ENCODE data around the gene LIMA1.
"Not testable (repeated sequence)": the region's sequence is repeated elsewhere in the genome, so short reads cannot be mapped to it uniquely, and the experiment has no call there.

LIMA1 gene

GRCh38 chr12:50313256-50313931 lies 30.1 kb upstream of the LIMA1 start:
- no peak overlapping the region for H2BK120ac ChIP-seq (ENCODE audit: insufficient read depth, low read length, poor library complexity)

DNA sequence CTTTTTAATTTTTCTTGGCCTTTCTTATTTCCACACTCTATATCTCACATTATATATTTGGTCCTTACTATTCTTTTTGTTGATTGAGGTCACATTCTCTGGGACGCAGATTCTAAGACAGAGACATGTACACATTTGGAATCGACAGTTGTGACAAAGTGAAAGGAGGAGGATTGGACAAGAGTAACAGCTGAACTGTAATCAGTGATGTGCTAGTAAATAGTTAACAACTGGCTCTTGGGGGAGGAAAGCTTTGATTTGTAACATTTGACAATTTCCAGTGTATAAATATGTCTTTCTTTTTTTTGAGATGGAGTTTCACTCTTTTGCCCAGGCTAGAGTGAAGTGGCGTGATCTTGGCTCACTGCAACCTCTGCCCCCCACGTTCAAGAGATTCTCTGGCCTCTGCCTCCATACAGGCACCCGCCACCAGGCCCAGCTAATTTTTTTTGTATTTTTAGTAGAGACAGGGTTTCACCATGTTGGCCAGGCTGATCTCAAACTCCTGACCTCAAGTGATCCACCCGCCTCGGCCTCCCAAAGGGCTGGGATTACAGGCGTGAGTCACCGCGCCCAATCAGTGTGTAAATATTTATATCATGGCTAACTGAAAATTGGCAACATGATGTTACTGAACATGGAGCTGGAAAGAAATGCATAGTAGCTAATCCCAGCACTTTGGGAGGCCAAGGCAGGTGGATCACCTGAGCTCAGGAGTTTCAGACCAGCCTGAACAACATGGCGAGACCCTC lies 28.7 kb upstream of the LIMA1 start:
- H3K4me1 ChIP-seq (ENCODE audit: control insufficient read depth in 1 of 2, insufficient read depth in 2 of 2, low read length in 2 of 2); H4K12ac ChIP-seq (ENCODE audit: low read depth, low read length); H3K18ac ChIP-seq (ENCODE audit: low read length); H3K9ac ChIP-seq (ENCODE audit: low read length); H3K14ac ChIP-seq (ENCODE audit: low read length); H2BK12ac ChIP-seq (ENCODE audit: low read length); H4K91ac ChIP-seq (ENCODE audit: low read depth, low read length); H4K8ac ChIP-seq (ENCODE audit: low read depth, low read length); H2BK120ac ChIP-seq (ENCODE audit: insufficient read depth, low read length, poor library complexity); H3K79me1 ChIP-seq (ENCODE audit: low read length); H3K4ac ChIP-seq (ENCODE audit: low read depth, low read length); H3K27ac ChIP-seq (ENCODE audit: low read depth, low read length); DNase-seq; H3K4me3 ChIP-seq (ENCODE audit: low read depth, low read length); H3K23ac ChIP-seq (ENCODE audit: low read length); H3K36me3 ChIP-seq (ENCODE audit: control insufficient read depth in 1 of 2, insufficient read depth in 2 of 2, low read length in 2 of 2); H3K4me2 ChIP-seq (ENCODE audit: low read length); H3K27me3 ChIP-seq (ENCODE audit: insufficient read depth, low read length); H2AK5ac ChIP-seq (ENCODE audit: low read length); H3K79me2 ChIP-seq (ENCODE audit: control insufficient read depth, insufficient read depth, low read length, poor library complexity); H2AFZ ChIP-seq (ENCODE audit: insufficient read depth, low read length, poor library complexity); H2BK5ac ChIP-seq (ENCODE audit: low read depth, low read length, poor library complexity); H3K9me3 ChIP-seq (ENCODE audit: insufficient read depth, low read depth, low read length): not testable (repeated sequence)
- no CpG with 5 or more reads among the region's 11 CpGs for WGBS (ENCODE audit: extremely low coverage, insufficient coverage, insufficient read length)

More at GRCh38 chr12:50313256-50313931, 30.1 kb upstream of the LIMA1 start:
- H3K9ac ChIP-seq (ENCODE audit: low read length) = no peak overlapping the region
- no peak overlapping the region for H2AFZ ChIP-seq (ENCODE audit: insufficient read depth, low read length, poor library complexity)
- H3K27me3 ChIP-seq (ENCODE audit: insufficient read depth, low read length) = no peaks in the 10 kb centered on the region
- no peaks in the 10 kb centered on the region for H3K79me1 ChIP-seq (ENCODE audit: low read length)
- H3K4me2 ChIP-seq (ENCODE audit: low read length) = no peak overlapping the region
- H3K14ac ChIP-seq (ENCODE audit: low read length) = peak overlapping the region; percentile 25
- H2BK5ac ChIP-seq (ENCODE audit: low read depth, low read length, poor library complexity) = no peak overlapping the region
- peaks cover 0 to 3% of the 10 kb centered on the region in 2 experiments for H3K4me1 ChIP-seq (ENCODE audit: control insufficient read depth in 1 of 2, insufficient read depth in 2 of 2, low read length in 2 of 2)
- WGBS (ENCODE audit: extremely low coverage, insufficient coverage, insufficient read length) = no CpG with 5 or more reads among the region's 5 CpGs
- H2AK5ac ChIP-seq (ENCODE audit: low read length) = no peak overlapping the region
- DNase-seq = no peak
- peak overlapping the region; percentile 47 for H4K91ac ChIP-seq (ENCODE audit: low read depth, low read length)
- no peak overlapping the region for H4K12ac ChIP-seq (ENCODE audit: low read depth, low read length)
- H3K4me3 ChIP-seq (ENCODE audit: low read depth, low read length) = no peak overlapping the region
- H3K79me2 ChIP-seq (ENCODE audit: control insufficient read depth, insufficient read depth, low read length, poor library complexity) = no peaks in the 10 kb centered on the region
- no peak overlapping the region for H3K18ac ChIP-seq (ENCODE audit: low read length)
- H3K27ac ChIP-seq (ENCODE audit: low read depth, low read length) = no peak overlapping the region
- H3K23ac ChIP-seq (ENCODE audit: low read length) = no peak overlapping the region
- H4K8ac ChIP-seq (ENCODE audit: low read depth, low read length) = no peak overlapping the region
- H3K36me3 ChIP-seq (ENCODE audit: control insufficient read depth in 1 of 2, insufficient read depth in 2 of 2, low read length in 2 of 2) = no peaks in the 10 kb centered on the region
- H3K9me3 ChIP-seq (ENCODE audit: insufficient read depth, low read depth, low read length) = no peaks in the 10 kb centered on the region
- H3K4ac ChIP-seq (ENCODE audit: low read depth, low read length) = no peak overlapping the region
- H2BK12ac ChIP-seq (ENCODE audit: low read length) = no peak overlapping the region

DNA sequence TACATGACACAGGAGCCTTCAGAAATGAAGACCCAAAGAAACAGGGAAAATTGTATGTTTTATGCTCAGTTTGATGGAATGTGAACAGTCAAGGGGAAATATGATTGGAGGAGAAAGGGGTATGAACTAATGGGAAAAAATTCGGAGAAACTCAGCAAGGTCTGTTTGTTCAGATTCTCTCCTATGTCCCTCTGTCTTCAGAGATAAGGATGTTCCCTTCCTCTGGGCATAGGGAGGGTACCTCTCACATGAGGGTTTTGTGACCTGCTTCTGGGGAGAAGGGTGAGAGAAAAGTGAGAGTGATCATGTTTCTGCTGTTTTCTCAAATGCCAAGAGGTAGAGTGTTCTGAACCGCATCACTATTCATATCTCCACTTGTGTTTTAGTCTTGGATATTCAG lies 26.6 kb upstream of the LIMA1 start:
- Histone ChIP-seq H4K12ac (ENCODE audit: low read depth, low read length) (no peak overlapping the region), H2BK5ac (ENCODE audit: low read depth, low read length, poor library complexity) (no peak overlapping the region), H4K91ac (ENCODE audit: low read depth, low read length) (no peak overlapping the region), H3K27me3 (ENCODE audit: insufficient read depth, low read length) (no peaks in the 10 kb centered on the region), H2BK12ac (ENCODE audit: low read length) (no peak overlapping the region), H3K4me2 (ENCODE audit: low read length) (no peak overlapping the region), H3K36me3 (ENCODE audit: control insufficient read depth in 1 of 2, insufficient read depth in 2 of 2, low read length in 2 of 2) (no peaks in the 10 kb centered on the region), H3K14ac (ENCODE audit: low read length) (no peak overlapping the region), H3K4me3 (ENCODE audit: low read depth, low read length) (no peak overlapping the region), H3K23ac (ENCODE audit: low read length) (no peak overlapping the region), H4K8ac (ENCODE audit: low read depth, low read length) (no peak overlapping the region), H3K4ac (ENCODE audit: low read depth, low read length) (no peak overlapping the region), H3K9ac (ENCODE audit: low read length) (no peak overlapping the region), H3K79me2 (ENCODE audit: control insufficient read depth, insufficient read depth, low read length, poor library complexity) (no peaks in the 10 kb centered on the region), H3K9me3 (ENCODE audit: insufficient read depth, low read depth, low read length) (no peaks in the 10 kb centered on the region), H2AFZ (ENCODE audit: insufficient read depth, low read length, poor library complexity) (no peak overlapping the region), H3K27ac (ENCODE audit: low read depth, low read length) (no peak overlapping the region), H2BK120ac (ENCODE audit: insufficient read depth, low read length, poor library complexity) (no peak overlapping the region), H3K79me1 (ENCODE audit: low read length) (no peaks in the 10 kb centered on the region), H3K4me1 (ENCODE audit: control insufficient read depth in 1 of 2, insufficient read depth in 2 of 2, low read length in 2 of 2) (peaks cover 0 to 3% of the 10 kb centered on the region in 2 experiments), H2AK5ac (ENCODE audit: low read length) (peak overlapping the region; percentile 37), H3K18ac (ENCODE audit: low read length) (no peak overlapping the region)
- peak in 1 of 2 donors; percentile 27 for DNase-seq
- WGBS (ENCODE audit: extremely low coverage, insufficient coverage, insufficient read length) = no CpG with 5 or more reads among the region's 2 CpGs

GRCh38 chr12:50302686-50303085 lies 19.4 kb upstream of the LIMA1 start:
- H3K4ac ChIP-seq (ENCODE audit: low read depth, low read length) = no peak overlapping the region
- no peak overlapping the region for H2BK5ac ChIP-seq (ENCODE audit: low read depth, low read length, poor library complexity)
- no peak overlapping the region for H2AFZ ChIP-seq (ENCODE audit: insufficient read depth, low read length, poor library complexity)
- no peak overlapping the region for H4K8ac ChIP-seq (ENCODE audit: low read depth, low read length)
- no peaks in the 10 kb centered on the region for H3K79me2 ChIP-seq (ENCODE audit: control insufficient read depth, insufficient read depth, low read length, poor library complexity)
- no peaks in the 10 kb centered on the region for H3K27me3 ChIP-seq (ENCODE audit: insufficient read depth, low read length)
- H3K27ac ChIP-seq (ENCODE audit: low read depth, low read length) = no peak overlapping the region
- H3K9ac ChIP-seq (ENCODE audit: low read length) = no peak overlapping the region
- no peak overlapping the region for H2BK12ac ChIP-seq (ENCODE audit: low read length)
- no peaks in the 10 kb centered on the region for H3K4me1 ChIP-seq (ENCODE audit: control insufficient read depth in 1 of 2, insufficient read depth in 2 of 2, low read length in 2 of 2)
- DNase-seq = no peak
- WGBS (ENCODE audit: extremely low coverage, insufficient coverage, insufficient read length) = no CpG with 5 or more reads among the region's 3 CpGs
- no peak overlapping the region for H3K4me2 ChIP-seq (ENCODE audit: low read length)
- H3K23ac ChIP-seq (ENCODE audit: low read length) = no peak overlapping the region
- H3K4me3 ChIP-seq (ENCODE audit: low read depth, low read length) = no peak overlapping the region
- H4K91ac ChIP-seq (ENCODE audit: low read depth, low read length) = no peak overlapping the region
- no peaks in the 10 kb centered on the region for H3K36me3 ChIP-seq (ENCODE audit: control insufficient read depth in 1 of 2, insufficient read depth in 2 of 2, low read length in 2 of 2)
- no peak overlapping the region for H3K14ac ChIP-seq (ENCODE audit: low read length)
- no peak overlapping the region for H4K12ac ChIP-seq (ENCODE audit: low read depth, low read length)
- no peaks in the 10 kb centered on the region for H3K9me3 ChIP-seq (ENCODE audit: insufficient read depth, low read depth, low read length)
- no peak overlapping the region for H2AK5ac ChIP-seq (ENCODE audit: low read length)
- H3K79me1 ChIP-seq (ENCODE audit: low read length) = no peaks in the 10 kb centered on the region
- H2BK120ac ChIP-seq (ENCODE audit: insufficient read depth, low read length, poor library complexity) = no peak overlapping the region
- H3K18ac ChIP-seq (ENCODE audit: low read length) = no peak overlapping the region
